Mononuclear cell (primary cell): Measurements from ENCODE around the gene ZNF691. TPM values are rescaled to one million over a fixed set of nuclear protein-coding genes. Genes with fewer than 3 reads are reported as not detected.

Source experiments
- total RNA-seq: library from RNA; depleted of rRNA; stranded (reverse); fragments of >200 nt; gene quantifications from one replicate; pipeline ENCODE4 v1.2.3, GENCODE V29; 2012

Gene ZNF691
- total RNA-seq, 1 donor: 1.6 TPM

Other genes starting within 250 kb of the ZNF691 start
- gene PPIH, start 188.2 kb upstream of the ZNF691 start, total RNA-seq: 26.1 TPM
- 446 TPM for gene YBX1, start 164.2 kb upstream of the ZNF691 start, total RNA-seq
- under 0.01 TPM for gene CLDN19, start 106.4 kb upstream of the ZNF691 start, total RNA-seq
- gene P3H1, start 79.6 kb upstream of the ZNF691 start, total RNA-seq: 12.7 TPM
- 6.3 TPM for gene C1orf50, start 79.4 kb upstream of the ZNF691 start, total RNA-seq
- 1.0 TPM for gene TMEM269, start 61.6 kb upstream of the ZNF691 start, total RNA-seq
- gene ERMAP, start 29.5 kb upstream of the ZNF691 start, total RNA-seq: 6.4 TPM
- 22.5 TPM for gene SVBP, start 29.2 kb upstream of the ZNF691 start, total RNA-seq
- 49.7 TPM for gene SLC2A1, start 112.3 kb downstream of the ZNF691 start, total RNA-seq